Osteocyte (in vitro differentiated cells): ENCODE data around the gene NRK. TPM values are rescaled to one million over a fixed set of nuclear protein-coding genes. Genes with fewer than 3 reads are reported as not detected.
"Not testable (repeated sequence)": the region's sequence is repeated elsewhere in the genome, so short reads cannot be mapped to it uniquely, and the experiment has no call there.

Experiments
- DNase-seq: peaks from one replicate; pipeline ENCODE4 v3.0.0; 2021; ENCODE audit warnings: mixed read lengths; ENCODE audit not compliant: unreplicated experiment; ENCODE audit errors: extremely low spot score
- H3K27ac Mint-ChIP-seq: one replicate; pipeline ENCODE4 v1.8.0; 2021; ENCODE audit warnings: mild to moderate bottlenecking, mixed read lengths; ENCODE audit not compliant: unreplicated experiment
- H3K27me3 Mint-ChIP-seq: one replicate; pipeline ENCODE4 v1.8.0; 2021; ENCODE audit warnings: mixed read lengths; ENCODE audit not compliant: unreplicated experiment
- H3K36me3 Mint-ChIP-seq: one replicate; pipeline ENCODE4 v1.8.0; 2021; ENCODE audit warnings: mixed read lengths; ENCODE audit not compliant: unreplicated experiment
- H3K4me1 Mint-ChIP-seq: one replicate; pipeline ENCODE4 v1.8.0; 2021; ENCODE audit warnings: mixed read lengths; ENCODE audit not compliant: unreplicated experiment
- H3K4me3 Mint-ChIP-seq: one replicate; pipeline ENCODE4 v1.8.0; 2021; ENCODE audit warnings: mild to moderate bottlenecking, moderate library complexity, mixed read lengths; ENCODE audit not compliant: unreplicated experiment
- H3K9me3 Mint-ChIP-seq: one replicate; pipeline ENCODE4 v1.8.0; 2021; ENCODE audit warnings: mixed read lengths; ENCODE audit not compliant: unreplicated experiment
- CTCF ChIP-seq: fragments of 200-600 bp; sonication (generic); IDR thresholded peaks from 2 replicates; pipeline ENCODE4 v1.5.0; 2021; ENCODE audit warnings: antibody characterized with exemption, mild to moderate bottlenecking, moderate library complexity
- total RNA-seq: library from RNA; stranded (reverse); gene quantifications from 2 replicates; pipeline ENCODE4 v1.2.1, GENCODE V29; 2021

The NRK gene
- total RNA-seq, 1 donor from 2014 or later: 5.6 TPM

DNA sequence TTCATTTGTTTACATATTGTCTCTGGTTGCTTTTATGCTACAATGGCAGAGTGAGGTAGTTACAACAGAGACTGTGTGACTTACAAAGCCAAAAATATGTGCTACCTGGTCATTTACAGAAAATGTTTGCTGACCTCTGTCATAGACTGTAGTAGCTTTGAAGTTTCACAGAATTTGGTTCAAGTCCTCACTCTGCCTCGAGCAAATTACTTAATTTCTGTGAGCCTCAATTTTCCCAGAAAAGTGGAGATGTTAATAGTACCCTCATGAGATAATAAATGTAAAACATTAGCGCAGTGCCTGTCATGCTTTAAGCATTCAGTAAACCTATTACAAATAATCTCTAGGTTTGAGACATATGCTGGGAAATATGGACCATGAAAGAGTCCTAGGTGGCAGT, 18.4 kb upstream of the NRK start:
- peaks cover 31% of the 10 kb centered on the region for H3K9me3 Mint-ChIP-seq
- no peak overlapping the region for H3K27ac Mint-ChIP-seq
- no peak for DNase-seq
- no peak overlapping the region for H3K4me3 Mint-ChIP-seq
- no peak for TF ChIP-seq CTCF
- H3K4me1 Mint-ChIP-seq: no peaks in the 10 kb centered on the region
- no peaks in the 10 kb centered on the region for H3K36me3 Mint-ChIP-seq
- H3K27me3 Mint-ChIP-seq: no peaks in the 10 kb centered on the region

DNA sequence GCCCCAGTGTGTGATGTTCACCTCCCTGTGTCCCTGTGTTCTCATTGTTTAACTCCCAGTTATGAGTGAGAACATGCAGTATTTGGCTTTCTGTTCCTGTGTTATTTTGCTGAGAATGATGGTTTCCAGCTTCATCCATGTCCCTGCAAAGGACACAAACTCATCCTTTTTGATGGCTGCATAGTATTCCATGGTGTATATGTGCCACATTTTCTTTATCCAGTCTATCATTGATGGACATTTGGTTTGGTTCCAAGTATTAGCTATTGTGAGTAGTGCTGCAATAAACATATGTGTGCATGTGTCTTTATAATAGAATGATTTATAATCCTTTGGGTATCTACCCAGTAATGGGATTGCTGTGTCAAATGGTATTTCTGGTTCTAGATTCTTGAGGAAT, 16.7 kb upstream of the NRK start:
- not testable (repeated sequence) for DNase-seq
- peaks cover 42% of the 10 kb centered on the region for H3K9me3 Mint-ChIP-seq

DNA sequence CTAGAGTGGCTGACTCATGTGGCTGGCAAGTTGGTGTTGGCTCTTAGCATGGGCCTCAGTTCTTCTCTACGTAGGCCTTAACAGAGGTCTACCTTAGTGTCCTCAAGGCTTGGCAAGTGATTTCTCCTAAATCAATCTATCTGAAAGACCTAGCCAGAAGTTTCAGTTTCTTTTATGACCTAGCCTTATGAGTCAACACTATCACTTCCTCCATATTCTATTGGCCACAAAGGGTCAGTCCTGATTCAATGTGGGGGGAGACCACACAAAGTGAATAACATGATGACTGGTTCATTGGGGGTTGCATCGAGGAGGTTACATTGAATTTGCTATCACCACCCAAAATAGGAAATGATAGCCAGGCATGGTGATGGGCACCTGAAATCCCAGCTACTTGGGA, 5.8 kb upstream of the NRK start:
- no peaks in the 10 kb centered on the region for H3K27me3 Mint-ChIP-seq

More for the DNA sequence above, 16.7 kb upstream of the NRK start:
- H3K4me3 Mint-ChIP-seq, H3K27me3 Mint-ChIP-seq, H3K4me1 Mint-ChIP-seq, H3K27ac Mint-ChIP-seq, H3K36me3 Mint-ChIP-seq: not testable (repeated sequence)

DNA sequence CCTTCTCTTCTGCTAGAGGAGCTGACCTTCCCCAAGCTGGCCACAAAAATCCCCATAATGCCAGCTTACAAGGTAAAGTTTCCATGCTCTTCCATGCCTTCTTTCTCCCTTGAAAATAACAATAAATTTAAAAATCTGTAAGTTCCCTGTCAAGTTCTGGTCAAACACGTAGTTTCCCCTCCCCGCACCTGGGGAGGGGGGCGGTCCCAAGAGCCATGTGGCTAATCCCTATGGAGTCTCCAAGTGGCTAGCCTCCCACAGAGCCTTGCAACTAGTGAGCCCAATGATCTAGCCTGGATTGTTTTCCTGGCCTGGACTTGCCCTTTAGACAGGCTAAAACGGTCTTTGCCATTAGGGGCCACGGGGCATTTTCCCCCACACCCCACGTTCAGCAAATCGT, 2.1 kb upstream of the NRK start:
- no peak for DNase-seq
- H3K36me3 Mint-ChIP-seq: no peaks in the 10 kb centered on the region
- TF ChIP-seq CTCF: no peak
- H3K4me1 Mint-ChIP-seq: peaks cover 14% of the 10 kb centered on the region
- H3K4me3 Mint-ChIP-seq: no peak overlapping the region
- H3K9me3 Mint-ChIP-seq: peaks cover 5% of the 10 kb centered on the region
- H3K27me3 Mint-ChIP-seq: no peaks in the 10 kb centered on the region
- no peak overlapping the region for H3K27ac Mint-ChIP-seq

More for the DNA sequence above, 5.8 kb upstream of the NRK start:
- Mint-ChIP-seq H3K36me3 (no peaks in the 10 kb centered on the region), H3K4me1 (peaks cover 13% of the 10 kb centered on the region), H3K27ac (no peak overlapping the region), H3K9me3 (peaks cover 8% of the 10 kb centered on the region), H3K4me3 (no peak overlapping the region)
- DNase-seq: no peak
- no peak for TF ChIP-seq CTCF

- DNase-seq: no peak
- Mint-ChIP-seq H3K36me3 (no peaks in the 10 kb centered on the region), H3K27ac (peak overlapping the region; percentile 61), H3K27me3 (no peaks in the 10 kb centered on the region), H3K4me3 (peak overlapping the region; percentile 76), H3K9me3 (no peaks in the 10 kb centered on the region), H3K4me1 (peaks cover 14% of the 10 kb centered on the region)
- TF ChIP-seq CTCF: no peak
Measured at GRCh38 chrX:105821471-105822121, 743 bp upstream of the NRK start.

DNA sequence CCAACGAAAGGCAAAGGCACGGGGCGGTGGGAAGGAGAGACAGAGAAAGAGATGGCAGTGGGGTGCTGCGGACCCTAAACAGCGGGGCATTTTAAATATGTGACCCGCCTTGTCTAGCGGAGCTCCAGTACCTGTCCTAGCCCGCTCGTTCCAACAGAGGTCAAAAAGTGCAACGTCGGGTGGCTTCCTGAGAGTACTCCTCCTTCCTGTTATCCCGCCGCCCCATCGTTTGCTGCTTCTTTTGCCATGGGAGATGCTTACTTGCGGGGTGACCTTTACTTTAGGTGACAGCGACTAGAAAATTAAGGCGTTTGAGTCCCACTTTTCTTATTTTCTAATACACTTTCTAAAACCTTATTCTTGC, 735 bp downstream of the NRK start:
- H3K27me3 Mint-ChIP-seq: no peaks in the 10 kb centered on the region
- no peak for DNase-seq
- peaks cover 14% of the 10 kb centered on the region for H3K4me1 Mint-ChIP-seq

More for the DNA sequence above, 735 bp downstream of the NRK start:
- Mint-ChIP-seq H3K9me3 (no peaks in the 10 kb centered on the region), H3K4me3 (peak overlapping the region; percentile 76), H3K36me3 (no peaks in the 10 kb centered on the region), H3K27ac (peak overlapping the region; percentile 73)
- no peak for TF ChIP-seq CTCF
